Measurements from ENCODE around the gene BCAN.

DNA sequence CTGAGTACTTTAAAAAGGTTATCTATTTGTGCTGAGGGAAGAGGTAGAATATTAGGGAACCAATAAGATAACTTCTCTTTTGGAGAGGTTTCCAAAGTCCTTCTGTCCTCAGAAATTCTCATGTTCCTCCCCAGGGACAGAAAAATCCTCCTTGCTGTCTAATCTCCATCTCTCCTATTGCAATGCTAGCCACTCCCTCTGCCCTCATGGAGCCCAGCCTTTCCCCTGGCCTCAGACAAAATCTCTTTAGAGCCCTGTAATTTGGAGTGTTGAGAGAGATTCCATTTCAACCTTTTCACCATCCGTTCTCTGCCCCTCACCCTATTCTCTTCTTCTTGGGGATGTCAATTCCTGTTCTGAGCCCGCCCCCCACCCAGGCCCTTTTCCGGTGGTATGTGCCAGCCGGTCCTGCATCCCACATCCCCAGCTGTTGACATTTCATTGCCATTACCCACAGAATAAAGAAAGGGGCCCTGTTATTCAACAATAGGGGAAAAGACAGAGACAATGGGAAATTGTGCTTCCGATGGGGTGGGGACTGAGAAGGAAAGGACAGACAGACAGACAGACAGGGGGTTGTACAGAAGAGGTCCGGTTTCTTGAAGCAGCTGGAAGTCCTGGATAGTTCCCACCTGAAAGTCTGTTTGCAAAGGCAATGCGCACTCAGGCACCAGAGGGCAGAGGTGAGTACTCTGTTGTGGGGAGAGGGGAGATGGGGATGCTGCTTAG is 22.9 kb upstream of the BCAN start, which contains the start of gene HAPLN2:
- TF ChIP-seq EZH2 (IDR thresholded peaks at IDR 0.05) (no peak), POLR2AphosphoS5 (IDR thresholded peaks at IDR 0.05; ENCODE audit: borderline replicate concordance, low read depth, low read length) (no peak), FOXP2 (optimal IDR thresholded peaks at IDR 0.05; ENCODE audit: control extremely low read depth, extremely low read length, insufficient read depth) (no peak)

Measured in SK-N-MC (cell line).